GM12892 (cell line): ENCODE results near the gene SENP5.

Source experiments
- DNase-seq: peaks from one replicate; pipeline ENCODE4 v3.0.0; 2011; ENCODE audit not compliant: insufficient read length
- FAIRE-seq: peaks from 2 replicates; lab custom pipeline; 2011; peaks lifted over from hg19 to GRCh38; lab: Jason Lieb, UNC
- POLR2A ChIP-seq: IDR thresholded peaks from 2 replicates; pipeline ENCODE4 v1.6.1; 2011; ENCODE audit warnings: low read depth, low read length, control low read depth
- POLR2AphosphoS5 ChIP-seq: IDR thresholded peaks from 2 replicates; pipeline ENCODE4 v1.6.1; 2011; ENCODE audit warnings: low read depth, low read length, control low read depth
- TAF1 ChIP-seq: IDR thresholded peaks from 2 replicates; pipeline ENCODE4 v1.6.1; 2011; ENCODE audit warnings: low read depth, mild to moderate bottlenecking, control low read depth, low read length, borderline replicate concordance

The SENP5 gene

GRCh38 chr3:196948442-196949284, 80.9 kb downstream of the SENP5 start:
- no peak for DNase-seq

GRCh38 chr3:196949285-196949619, 81.5 kb downstream of the SENP5 start:
- DNase-seq (no peak), FAIRE-seq (no peak)
- no peak for TF ChIP-seq POLR2AphosphoS5
- no peak for TF ChIP-seq POLR2A
- no peak for TF ChIP-seq TAF1

More at GRCh38 chr3:196948442-196949284, 80.9 kb downstream of the SENP5 start:
- no peak for FAIRE-seq
- TF ChIP-seq POLR2A (no peak), TAF1 (no peak), POLR2AphosphoS5 (no peak)

- TF ChIP-seq POLR2A (no peak), TAF1 (no peak), POLR2AphosphoS5 (no peak)
- DNase-seq (no peak), FAIRE-seq (no peak)
These were observed 82.0 kb downstream of the SENP5 start for GRCh38 chr3:196949750-196950149.

- no peak for TF ChIP-seq TAF1
- TF ChIP-seq POLR2AphosphoS5, result no peak
- no peak for TF ChIP-seq POLR2A
- no peak for FAIRE-seq
- no peak for DNase-seq
These were observed 83.7 kb downstream of the SENP5 start for GRCh38 chr3:196951371-196951770.

GRCh38 chr3:196954832-196955231, 87.1 kb downstream of the SENP5 start:
- FAIRE-seq (no peak), DNase-seq (no peak)
- no peak for TF ChIP-seq POLR2AphosphoS5
- no peak for TF ChIP-seq POLR2A
- no peak for TF ChIP-seq TAF1

- no peak for FAIRE-seq
- TF ChIP-seq POLR2AphosphoS5, result no peak
- no peak for TF ChIP-seq TAF1
- TF ChIP-seq POLR2A, result no peak
- DNase-seq, result no peak
These were observed 94.6 kb downstream of the SENP5 start for GRCh38 chr3:196962108-196962929.

- no peak for TF ChIP-seq TAF1
- TF ChIP-seq POLR2AphosphoS5, result no peak
- TF ChIP-seq POLR2A, result no peak
These were observed 95.4 kb downstream of the SENP5 start for GRCh38 chr3:196962930-196963630.

GRCh38 chr3:196963631-196963953, 95.9 kb downstream of the SENP5 start:
- TF ChIP-seq TAF1 (no peak), POLR2AphosphoS5 (no peak)
- FAIRE-seq, result no peak
- no peak for DNase-seq

More at GRCh38 chr3:196962930-196963630, 95.4 kb downstream of the SENP5 start:
- no peak for FAIRE-seq
- DNase-seq, result no peak

- TF ChIP-seq TAF1, result no peak
- no peak for TF ChIP-seq POLR2AphosphoS5
- TF ChIP-seq POLR2A, result no peak
- no peak for FAIRE-seq
- no peak for DNase-seq
These were observed 97.5 kb downstream of the SENP5 start for GRCh38 chr3:196965112-196965803.

GRCh38 chr3:196965804-196966173, 98.1 kb downstream of the SENP5 start:
- TF ChIP-seq POLR2A (no peak), POLR2AphosphoS5 (no peak), TAF1 (no peak)
- FAIRE-seq (no peak), DNase-seq (no peak)
